ENCODE results near the gene HES3.

HES3 gene

GRCh38 chr1:6243993-6244392 is at the start of gene HES3:
HES3 (plus strand) TSS chr1:6244179; CDS start chr1:6244366, 187 bp downstream.
- Histone ChIP-seq H3K27me3 (ENCODE audit: control insufficient read depth, insufficient read depth, low read length) (peaks cover 32% of the 10 kb centered on the region), H3K4me1 (ENCODE audit: control insufficient read depth, insufficient read depth, low read length) (peaks cover 34% of the 10 kb centered on the region), H3K9me3 (ENCODE audit: control insufficient read depth, insufficient read depth, low read length) (no peaks in the 10 kb centered on the region), H3K27ac (ENCODE audit: low read depth, low read length) (no peak within 1 kb of the TSS), H3K9ac (ENCODE audit: low read depth, low read length) (no peak within 1 kb of the TSS), H3K4me3 (ENCODE audit: low read depth, low read length) (peak within 1 kb of the TSS; percentile 69), H3K36me3 (ENCODE audit: control insufficient read depth, insufficient read depth, low read length) (no peaks in the 10 kb centered on the region)

GRCh38 chr1:6197746-6198427 is 46.1 kb upstream of the HES3 start:
- Histone ChIP-seq H3K4me1 (ENCODE audit: control insufficient read depth, insufficient read depth, low read length) (peaks cover 16% of the 10 kb centered on the region), H3K36me3 (ENCODE audit: control insufficient read depth, insufficient read depth, low read length) (peaks cover 51% of the 10 kb centered on the region), H3K27ac (ENCODE audit: low read depth, low read length) (no peak overlapping the region), H3K9me3 (ENCODE audit: control insufficient read depth, insufficient read depth, low read length) (no peaks in the 10 kb centered on the region), H3K27me3 (ENCODE audit: control insufficient read depth, insufficient read depth, low read length) (no peaks in the 10 kb centered on the region), H3K4me3 (ENCODE audit: low read depth, low read length) (peak overlapping the region; percentile 89), H3K9ac (ENCODE audit: low read depth, low read length) (peak overlapping the region; percentile 97)

DNA sequence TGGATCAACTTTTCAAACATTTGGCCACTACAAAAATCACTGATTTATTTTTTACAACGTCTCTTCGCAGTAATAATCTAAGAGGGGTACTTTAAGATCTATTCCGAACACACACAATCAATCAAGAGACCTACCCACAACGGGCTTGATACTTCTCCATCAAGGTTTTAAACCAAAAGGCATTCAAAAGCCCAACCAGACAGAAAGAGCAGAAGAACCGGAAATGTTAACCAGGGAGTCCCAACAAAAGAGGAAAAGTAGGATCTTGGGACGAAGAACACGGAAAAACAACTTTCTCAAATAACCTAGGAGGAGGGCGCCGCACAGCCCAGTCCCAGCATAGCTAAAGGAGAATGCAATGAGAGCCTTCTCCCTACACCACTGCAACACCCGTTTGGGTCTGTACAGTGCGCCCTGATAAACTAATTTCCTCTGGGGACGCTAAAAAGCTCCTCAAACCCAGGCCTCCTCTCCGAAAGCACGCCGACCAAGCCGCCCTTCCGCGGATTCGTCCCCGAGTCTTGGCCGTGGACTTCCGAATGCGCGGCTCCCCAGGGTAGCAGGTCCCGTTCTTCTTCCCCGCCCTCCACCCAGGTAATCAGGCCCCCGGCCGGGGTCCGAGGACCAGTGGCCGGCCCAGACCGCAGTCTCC is 45.2 kb upstream of the HES3 start:
- peak overlapping the region; percentile 91 for H3K27ac ChIP-seq (ENCODE audit: low read depth, low read length)
- H3K4me1 ChIP-seq (ENCODE audit: control insufficient read depth, insufficient read depth, low read length) = peaks cover 16% of the 10 kb centered on the region

DNA sequence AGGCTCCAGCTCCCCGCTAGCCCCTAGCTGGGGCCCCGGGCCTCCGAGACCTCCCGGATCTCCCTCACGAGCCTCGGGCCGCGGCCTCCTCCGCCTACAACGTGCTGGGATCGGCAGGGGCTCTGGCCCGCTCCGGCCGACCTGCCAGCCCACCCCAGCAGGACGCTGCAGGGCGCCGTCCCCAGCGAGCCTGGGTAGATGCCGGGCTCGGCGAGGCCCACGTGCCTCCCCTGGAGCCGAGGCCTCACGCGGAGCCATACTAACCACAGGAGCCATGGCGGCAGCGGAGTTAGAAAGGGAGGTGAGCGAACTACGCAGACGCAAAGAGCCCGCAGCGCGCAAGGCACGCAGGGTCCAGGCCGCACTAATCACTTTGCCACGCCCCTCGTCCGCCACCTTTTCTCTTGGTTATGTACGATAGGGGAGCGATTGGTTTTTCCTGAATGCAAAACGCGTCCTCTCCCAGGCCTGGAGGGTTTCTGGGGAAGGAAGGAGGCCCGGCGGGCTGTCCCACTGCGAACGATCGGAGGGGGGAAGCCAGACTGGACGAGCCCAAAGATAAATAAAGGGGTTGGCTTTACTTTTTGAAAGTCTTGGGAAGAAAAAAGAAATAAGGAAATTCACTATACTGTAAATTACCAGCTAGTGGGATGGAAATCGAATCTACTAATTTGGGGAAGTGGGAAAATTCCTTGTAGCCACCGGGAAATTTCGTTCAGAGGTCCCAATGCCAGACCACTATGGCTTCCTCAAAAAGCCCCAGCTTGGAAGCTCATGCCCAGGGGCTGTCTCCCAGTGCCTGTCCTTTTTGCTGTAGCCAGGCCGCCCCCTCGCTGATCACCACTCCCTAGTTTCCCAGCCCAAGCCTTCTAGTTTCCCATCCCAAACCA is 44.4 kb upstream of the HES3 start, which contains the start of gene RPL22:
TSS of gene RPL22 (minus strand) at position 298 of the 890 bp plus-strand sequence. CDS start at position 276, 22 bp downstream.
- peaks cover 35% of the 10 kb centered on the region for H3K36me3 ChIP-seq (ENCODE audit: control insufficient read depth, insufficient read depth, low read length)
- peak within 1 kb of the TSS; percentile 97 for H3K9ac ChIP-seq (ENCODE audit: low read depth, low read length)
- H3K4me1 ChIP-seq (ENCODE audit: control insufficient read depth, insufficient read depth, low read length) = peaks cover 16% of the 10 kb centered on the region
- H3K9me3 ChIP-seq (ENCODE audit: control insufficient read depth, insufficient read depth, low read length) = no peaks in the 10 kb centered on the region
- peak within 1 kb of the TSS; percentile 91 for H3K27ac ChIP-seq (ENCODE audit: low read depth, low read length)
- peak within 1 kb of the TSS; percentile 89 for H3K4me3 ChIP-seq (ENCODE audit: low read depth, low read length)
- H3K27me3 ChIP-seq (ENCODE audit: control insufficient read depth, insufficient read depth, low read length) = no peaks in the 10 kb centered on the region

More for the DNA sequence above, 45.2 kb upstream of the HES3 start:
- Histone ChIP-seq H3K9me3 (ENCODE audit: control insufficient read depth, insufficient read depth, low read length) (no peaks in the 10 kb centered on the region), H3K36me3 (ENCODE audit: control insufficient read depth, insufficient read depth, low read length) (peaks cover 43% of the 10 kb centered on the region), H3K27me3 (ENCODE audit: control insufficient read depth, insufficient read depth, low read length) (no peaks in the 10 kb centered on the region), H3K9ac (ENCODE audit: low read depth, low read length) (peak overlapping the region; percentile 97), H3K4me3 (ENCODE audit: low read depth, low read length) (peak overlapping the region; percentile 89)

GRCh38 chr1:6200188-6200809 is 43.7 kb upstream of the HES3 start:
- peaks cover 28% of the 10 kb centered on the region for H3K36me3 ChIP-seq (ENCODE audit: control insufficient read depth, insufficient read depth, low read length)
- peak overlapping the region; percentile 91 for H3K27ac ChIP-seq (ENCODE audit: low read depth, low read length)
- H3K4me1 ChIP-seq (ENCODE audit: control insufficient read depth, insufficient read depth, low read length) = peaks cover 21% of the 10 kb centered on the region
- peak overlapping the region; percentile 89 for H3K4me3 ChIP-seq (ENCODE audit: low read depth, low read length)
- no peaks in the 10 kb centered on the region for H3K27me3 ChIP-seq (ENCODE audit: control insufficient read depth, insufficient read depth, low read length)
- no peaks in the 10 kb centered on the region for H3K9me3 ChIP-seq (ENCODE audit: control insufficient read depth, insufficient read depth, low read length)
- H3K9ac ChIP-seq (ENCODE audit: low read depth, low read length) = peak overlapping the region; percentile 97

GRCh38 chr1:6202256-6202655 is 41.7 kb upstream of the HES3 start:
- H3K27me3 ChIP-seq (ENCODE audit: control insufficient read depth, insufficient read depth, low read length) = peaks cover 17% of the 10 kb centered on the region
- peaks cover 9% of the 10 kb centered on the region for H3K36me3 ChIP-seq (ENCODE audit: control insufficient read depth, insufficient read depth, low read length)
- H3K27ac ChIP-seq (ENCODE audit: low read depth, low read length) = no peak overlapping the region
- no peaks in the 10 kb centered on the region for H3K9me3 ChIP-seq (ENCODE audit: control insufficient read depth, insufficient read depth, low read length)
- H3K4me3 ChIP-seq (ENCODE audit: low read depth, low read length) = no peak overlapping the region
- H3K9ac ChIP-seq (ENCODE audit: low read depth, low read length) = no peak overlapping the region
- H3K4me1 ChIP-seq (ENCODE audit: control insufficient read depth, insufficient read depth, low read length) = peaks cover 24% of the 10 kb centered on the region

GRCh38 chr1:6205849-6206519 is 38.0 kb upstream of the HES3 start, which contains the start of gene RNF207:
RNF207 (plus strand) TSS chr1:6206119; CDS start chr1:6206536, 417 bp downstream.
- H3K4me3 ChIP-seq (ENCODE audit: low read depth, low read length) = peak within 1 kb of the TSS; percentile 69

GRCh38 chr1:6206520-6206855 is 37.5 kb upstream of the HES3 start:
- Histone ChIP-seq H3K4me3 (ENCODE audit: low read depth, low read length) (peak overlapping the region; percentile 69), H3K9me3 (ENCODE audit: control insufficient read depth, insufficient read depth, low read length) (no peaks in the 10 kb centered on the region), H3K27me3 (ENCODE audit: control insufficient read depth, insufficient read depth, low read length) (peaks cover 42% of the 10 kb centered on the region), H3K4me1 (ENCODE audit: control insufficient read depth, insufficient read depth, low read length) (peaks cover 15% of the 10 kb centered on the region), H3K9ac (ENCODE audit: low read depth, low read length) (no peak overlapping the region), H3K36me3 (ENCODE audit: control insufficient read depth, insufficient read depth, low read length) (no peaks in the 10 kb centered on the region), H3K27ac (ENCODE audit: low read depth, low read length) (no peak overlapping the region)

More at GRCh38 chr1:6205849-6206519, 38.0 kb upstream of the HES3 start, which contains the start of gene RNF207:
- no peaks in the 10 kb centered on the region for H3K9me3 ChIP-seq (ENCODE audit: control insufficient read depth, insufficient read depth, low read length)
- H3K4me1 ChIP-seq (ENCODE audit: control insufficient read depth, insufficient read depth, low read length) = peaks cover 15% of the 10 kb centered on the region
- H3K27ac ChIP-seq (ENCODE audit: low read depth, low read length) = peak within 1 kb of the TSS; percentile 62
- no peak within 1 kb of the TSS for H3K9ac ChIP-seq (ENCODE audit: low read depth, low read length)
- H3K36me3 ChIP-seq (ENCODE audit: control insufficient read depth, insufficient read depth, low read length) = no peaks in the 10 kb centered on the region
- H3K27me3 ChIP-seq (ENCODE audit: control insufficient read depth, insufficient read depth, low read length) = peaks cover 42% of the 10 kb centered on the region

GRCh38 chr1:6207075-6207885 is 36.7 kb upstream of the HES3 start:
- no peaks in the 10 kb centered on the region for H3K9me3 ChIP-seq (ENCODE audit: control insufficient read depth, insufficient read depth, low read length)
- no peak overlapping the region for H3K4me3 ChIP-seq (ENCODE audit: low read depth, low read length)
- no peaks in the 10 kb centered on the region for H3K36me3 ChIP-seq (ENCODE audit: control insufficient read depth, insufficient read depth, low read length)
- peaks cover 15% of the 10 kb centered on the region for H3K4me1 ChIP-seq (ENCODE audit: control insufficient read depth, insufficient read depth, low read length)
- H3K27ac ChIP-seq (ENCODE audit: low read depth, low read length) = no peak overlapping the region
- H3K27me3 ChIP-seq (ENCODE audit: control insufficient read depth, insufficient read depth, low read length) = peaks cover 42% of the 10 kb centered on the region
- H3K9ac ChIP-seq (ENCODE audit: low read depth, low read length) = no peak overlapping the region
